ENCODE data around the gene AP1S3.

DNA sequence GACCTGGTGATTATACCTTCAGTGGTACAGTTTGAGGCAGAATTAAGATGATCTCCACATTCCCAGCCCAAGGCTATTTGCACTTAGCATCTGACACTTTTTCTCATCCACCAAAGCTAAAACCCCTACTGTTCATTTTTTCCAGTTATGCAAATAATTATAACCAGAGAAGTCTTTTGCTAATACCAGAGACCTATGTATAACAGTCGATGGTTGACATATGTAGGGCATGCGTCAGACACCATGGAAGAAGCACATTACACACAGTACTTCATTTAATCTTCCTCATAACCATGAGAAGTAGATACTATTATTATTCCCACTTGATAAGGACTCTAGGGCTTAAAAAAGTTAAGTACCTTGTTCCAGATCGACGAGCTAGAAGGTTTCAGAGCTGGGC is 36.5 kb downstream of the AP1S3 start:
- TF ChIP-seq, protein P1, sequence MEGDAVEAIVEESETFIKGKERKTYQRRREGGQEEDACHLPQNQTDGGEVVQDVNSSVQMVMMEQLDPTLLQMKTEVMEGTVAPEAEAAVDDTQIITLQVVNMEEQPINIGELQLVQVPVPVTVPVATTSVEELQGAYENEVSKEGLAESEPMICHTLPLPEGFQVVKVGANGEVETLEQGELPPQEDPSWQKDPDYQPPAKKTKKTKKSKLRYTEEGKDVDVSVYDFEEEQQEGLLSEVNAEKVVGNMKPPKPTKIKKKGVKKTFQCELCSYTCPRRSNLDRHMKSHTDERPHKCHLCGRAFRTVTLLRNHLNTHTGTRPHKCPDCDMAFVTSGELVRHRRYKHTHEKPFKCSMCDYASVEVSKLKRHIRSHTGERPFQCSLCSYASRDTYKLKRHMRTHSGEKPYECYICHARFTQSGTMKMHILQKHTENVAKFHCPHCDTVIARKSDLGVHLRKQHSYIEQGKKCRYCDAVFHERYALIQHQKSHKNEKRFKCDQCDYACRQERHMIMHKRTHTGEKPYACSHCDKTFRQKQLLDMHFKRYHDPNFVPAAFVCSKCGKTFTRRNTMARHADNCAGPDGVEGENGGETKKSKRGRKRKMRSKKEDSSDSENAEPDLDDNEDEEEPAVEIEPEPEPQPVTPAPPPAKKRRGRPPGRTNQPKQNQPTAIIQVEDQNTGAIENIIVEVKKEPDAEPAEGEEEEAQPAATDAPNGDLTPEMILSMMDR (conservative IDR thresholded peaks at IDR 0.05; ENCODE audit: low read depth, low read length) = no peak
- TF ChIP-seq POLR2A (IDR thresholded peaks at IDR 0.05; ENCODE audit: low read depth, low read length) = no peak
- TF ChIP-seq RCOR1 (IDR thresholded peaks at IDR 0.05; ENCODE audit: insufficient replicate concordance, low read length) = no peak
- TF ChIP-seq, protein P2, sequence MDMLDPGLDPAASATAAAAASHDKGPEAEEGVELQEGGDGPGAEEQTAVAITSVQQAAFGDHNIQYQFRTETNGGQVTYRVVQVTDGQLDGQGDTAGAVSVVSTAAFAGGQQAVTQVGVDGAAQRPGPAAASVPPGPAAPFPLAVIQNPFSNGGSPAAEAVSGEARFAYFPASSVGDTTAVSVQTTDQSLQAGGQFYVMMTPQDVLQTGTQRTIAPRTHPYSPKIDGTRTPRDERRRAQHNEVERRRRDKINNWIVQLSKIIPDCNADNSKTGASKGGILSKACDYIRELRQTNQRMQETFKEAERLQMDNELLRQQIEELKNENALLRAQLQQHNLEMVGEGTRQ (IDR thresholded peaks at IDR 0.05; ENCODE audit: low read depth, low read length) = no peak
- no peak for TF ChIP-seq SMC3 (IDR thresholded peaks at IDR 0.05; ENCODE audit: low read depth, low read length)
- no peak for TF ChIP-seq MXI1 (IDR thresholded peaks at IDR 0.05; ENCODE audit: borderline replicate concordance, low read depth, low read length)
- no peak for TF ChIP-seq FOS (IDR thresholded peaks at IDR 0.05; ENCODE audit: low read depth, low read length)
- no peak for TF ChIP-seq MAFK (IDR thresholded peaks at IDR 0.05; ENCODE audit: low read depth, low read length)
- TF ChIP-seq, protein P3, sequence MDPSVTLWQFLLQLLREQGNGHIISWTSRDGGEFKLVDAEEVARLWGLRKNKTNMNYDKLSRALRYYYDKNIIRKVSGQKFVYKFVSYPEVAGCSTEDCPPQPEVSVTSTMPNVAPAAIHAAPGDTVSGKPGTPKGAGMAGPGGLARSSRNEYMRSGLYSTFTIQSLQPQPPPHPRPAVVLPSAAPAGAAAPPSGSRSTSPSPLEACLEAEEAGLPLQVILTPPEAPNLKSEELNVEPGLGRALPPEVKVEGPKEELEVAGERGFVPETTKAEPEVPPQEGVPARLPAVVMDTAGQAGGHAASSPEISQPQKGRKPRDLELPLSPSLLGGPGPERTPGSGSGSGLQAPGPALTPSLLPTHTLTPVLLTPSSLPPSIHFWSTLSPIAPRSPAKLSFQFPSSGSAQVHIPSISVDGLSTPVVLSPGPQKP (IDR thresholded peaks at IDR 0.05; ENCODE audit: borderline replicate concordance, low read depth, low read length) = no peak
- no peak for TF ChIP-seq CEBPB (IDR thresholded peaks at IDR 0.05; ENCODE audit: low read depth, low read length)
- no peak for TF ChIP-seq CHD1 (IDR thresholded peaks at IDR 0.05; ENCODE audit: low read depth, low read length)
- no peak for TF ChIP-seq RAD21 (IDR thresholded peaks at IDR 0.05; ENCODE audit: low read length)
- TF ChIP-seq RFX5 (IDR thresholded peaks at IDR 0.05; ENCODE audit: low read depth, low read length) = no peak
- TF ChIP-seq MAZ (IDR thresholded peaks at IDR 0.05; ENCODE audit: borderline replicate concordance, low read depth, low read length) = no peak

Measured in IMR-90 (cell line).